Right kidney (tissue), 1 donor: ENCODE data around the gene CMAS.
"Not testable (repeated sequence)": the region's sequence is repeated elsewhere in the genome, so short reads cannot be mapped to it uniquely, and the experiment has no call there.

Source experiments
- DNase-seq: peaks from one replicate; pipeline ENCODE4 v3.0.0-alpha.2; 2016

The CMAS gene

DNA sequence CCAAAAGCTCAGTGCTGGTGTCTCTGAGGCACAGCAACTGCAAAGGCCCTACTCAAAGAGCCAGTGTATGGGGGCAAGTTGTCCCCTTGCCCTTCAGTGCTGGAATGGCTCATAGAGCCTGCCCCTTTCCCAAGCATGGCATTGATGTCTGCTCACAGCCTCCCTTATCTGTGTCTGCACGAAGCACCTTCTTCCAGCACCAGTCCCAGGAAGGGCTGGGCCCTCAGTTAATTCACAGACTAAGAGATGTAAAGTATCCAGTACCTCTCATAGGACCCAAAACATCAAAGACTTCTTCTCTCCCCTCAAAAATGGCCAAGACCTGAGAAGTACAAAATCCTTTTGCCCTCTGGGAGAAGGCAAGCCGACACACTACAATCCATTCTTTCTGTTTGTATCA lies 1.6 kb upstream of the CMAS start:
- DNase-seq, result no peak

DNA sequence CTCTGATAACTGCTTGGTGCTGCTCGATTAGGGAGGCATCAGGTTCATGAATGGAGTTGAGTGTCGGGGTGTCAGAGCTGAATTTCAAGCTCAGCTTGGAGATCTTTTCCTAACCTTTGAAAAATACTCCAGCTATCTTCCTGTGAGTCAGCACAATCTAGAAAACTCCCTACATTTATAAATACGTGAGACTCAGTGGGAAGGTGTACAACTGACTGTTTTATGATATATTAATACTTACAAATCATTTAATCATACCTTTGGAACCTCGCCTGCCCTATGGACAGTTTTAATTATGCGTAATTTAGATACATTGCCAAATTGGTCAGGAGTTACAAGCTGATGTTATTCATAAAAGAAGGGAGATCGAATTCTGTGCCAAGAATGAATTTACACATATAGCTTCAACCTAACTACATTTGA lies 961 bp downstream of the CMAS start:
- no peak for DNase-seq

DNA sequence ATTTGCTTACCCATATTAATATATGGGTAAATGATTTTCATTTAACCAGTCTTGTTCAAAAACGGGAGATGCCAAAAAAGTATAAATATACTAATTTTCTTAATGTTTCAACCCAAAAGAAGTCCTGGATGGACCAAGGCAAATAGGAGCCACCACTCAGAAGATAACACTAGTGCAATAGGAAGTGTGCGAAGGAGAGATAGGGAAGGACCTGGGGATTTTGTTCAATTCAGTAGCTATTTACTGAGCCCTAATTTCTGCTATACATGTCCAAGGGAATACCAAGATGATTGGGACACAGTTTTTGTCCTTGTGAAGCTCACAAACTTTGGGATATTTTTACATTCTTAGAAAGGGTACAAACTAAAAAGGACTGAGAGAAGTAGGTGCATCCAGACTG lies 1.5 kb downstream of the CMAS start:
- DNase-seq, result no peak

DNA sequence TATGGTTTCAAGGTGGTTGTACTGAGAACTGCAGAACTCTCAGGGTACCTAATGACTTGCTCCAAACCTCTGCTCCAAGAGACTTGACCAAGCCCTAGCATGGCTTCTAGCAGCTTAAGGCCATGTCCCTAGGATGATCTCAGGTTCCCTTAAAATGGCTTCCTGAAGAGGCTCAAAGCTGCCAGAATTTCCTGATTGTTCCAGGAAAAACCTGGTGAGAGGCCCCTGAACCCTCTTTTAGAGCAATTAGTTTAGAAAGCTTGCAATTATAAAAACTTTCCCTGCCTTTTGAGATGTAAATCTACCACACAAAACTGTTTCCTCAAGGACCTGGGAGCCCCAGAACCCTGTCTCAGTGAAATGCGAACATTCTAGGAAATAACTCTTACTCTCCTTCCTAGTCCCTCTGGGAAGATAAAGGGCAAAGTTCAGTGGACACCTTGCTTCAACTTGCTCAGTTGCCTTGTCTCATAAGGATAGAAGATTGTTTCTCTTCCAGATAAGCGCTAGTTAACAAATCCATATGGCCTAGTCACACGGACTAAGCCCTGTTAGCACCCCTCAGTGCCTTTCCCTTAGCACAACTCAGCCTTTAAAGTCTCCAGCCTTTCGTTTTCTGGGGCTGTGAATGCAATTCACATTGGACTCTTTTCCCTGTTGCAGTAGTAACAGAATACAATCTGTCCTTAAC lies 2.5 kb downstream of the CMAS start:
- DNase-seq, result no peak

DNA sequence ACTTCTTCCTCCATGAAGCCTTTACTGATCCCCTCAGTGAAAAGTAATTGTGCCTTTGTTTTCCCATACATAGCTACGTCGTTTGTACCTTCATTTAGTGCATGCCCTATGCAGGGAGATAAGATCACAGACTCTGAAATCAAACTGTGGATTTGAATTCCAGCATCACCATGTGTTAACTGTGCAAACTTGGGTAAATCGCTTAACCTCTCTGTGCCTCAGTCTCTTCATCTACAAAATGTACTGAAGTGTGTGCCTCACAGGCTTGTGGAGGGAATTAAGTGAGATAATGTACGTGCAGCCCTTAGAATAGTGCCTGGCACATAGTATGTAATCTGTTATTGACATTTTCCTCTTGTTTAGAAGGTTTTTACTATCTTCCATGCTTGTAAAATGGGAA lies 4.1 kb downstream of the CMAS start:
- DNase-seq, result no peak

DNA sequence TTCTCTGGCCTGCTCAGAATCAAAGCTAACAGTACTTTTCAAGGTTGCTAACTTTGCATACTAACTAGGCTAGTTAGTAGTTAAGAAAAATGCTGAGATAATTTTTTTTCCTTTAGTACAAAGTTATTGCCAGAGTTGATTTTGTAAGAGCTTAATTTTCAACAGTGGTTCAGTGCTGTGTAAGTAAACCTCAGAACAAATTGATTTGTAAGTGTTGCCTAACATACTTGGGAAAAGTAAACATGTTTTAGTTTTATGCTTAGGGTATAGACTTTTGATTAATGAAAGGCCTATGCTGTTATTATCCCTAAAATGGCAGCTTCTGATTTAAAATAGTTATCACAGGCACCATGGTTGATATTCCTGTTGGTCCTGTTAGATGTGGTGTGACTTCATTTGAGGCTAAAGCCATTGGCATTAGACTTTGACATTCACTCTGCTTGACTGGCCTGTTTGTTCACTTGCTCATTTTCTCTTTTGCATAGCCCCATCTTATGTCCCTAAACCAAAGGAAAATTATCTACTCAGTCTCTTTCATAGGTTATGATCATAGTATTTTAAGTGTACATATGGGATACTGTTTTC lies 5.2 kb downstream of the CMAS start:
- no peak for DNase-seq

DNA sequence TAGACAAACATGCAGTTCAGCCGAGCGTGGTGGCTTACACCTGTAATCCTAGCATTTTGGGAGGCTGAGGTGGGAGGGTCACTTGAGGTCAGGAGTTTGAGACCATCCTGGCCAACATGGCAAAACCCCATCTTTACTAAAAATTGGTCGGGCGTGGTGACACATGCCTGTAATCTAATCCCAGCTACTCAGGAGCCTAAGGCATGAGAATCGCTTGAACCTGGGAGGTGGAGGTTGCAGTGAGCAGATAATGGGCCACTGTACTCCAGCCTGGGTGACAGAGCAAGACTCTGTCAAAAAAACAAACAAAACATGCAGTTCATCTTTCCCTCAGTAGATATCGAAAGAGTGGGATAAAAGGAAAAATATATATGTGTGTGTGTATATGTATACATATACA lies 7.0 kb downstream of the CMAS start:
- DNase-seq, result not testable (repeated sequence)

DNA sequence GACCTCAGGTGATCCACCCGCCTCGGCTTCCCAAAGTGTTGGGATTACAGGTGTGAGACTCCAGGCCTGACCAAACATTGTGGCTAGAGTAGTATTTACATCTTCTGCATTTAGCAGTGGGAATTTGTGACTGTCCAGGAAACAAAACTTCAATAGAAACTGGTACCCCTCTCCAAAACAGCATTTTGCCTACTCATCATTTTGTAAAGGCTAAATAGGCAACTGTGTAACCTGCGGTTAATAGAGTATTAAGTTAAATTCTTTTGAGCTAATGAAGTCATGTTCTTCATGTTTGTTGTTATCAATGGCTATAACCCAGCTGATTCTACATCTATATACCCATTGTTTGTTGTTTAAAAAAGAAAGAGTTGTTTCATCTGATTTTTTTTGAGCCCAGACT lies 8.1 kb downstream of the CMAS start:
- no peak for DNase-seq

DNA sequence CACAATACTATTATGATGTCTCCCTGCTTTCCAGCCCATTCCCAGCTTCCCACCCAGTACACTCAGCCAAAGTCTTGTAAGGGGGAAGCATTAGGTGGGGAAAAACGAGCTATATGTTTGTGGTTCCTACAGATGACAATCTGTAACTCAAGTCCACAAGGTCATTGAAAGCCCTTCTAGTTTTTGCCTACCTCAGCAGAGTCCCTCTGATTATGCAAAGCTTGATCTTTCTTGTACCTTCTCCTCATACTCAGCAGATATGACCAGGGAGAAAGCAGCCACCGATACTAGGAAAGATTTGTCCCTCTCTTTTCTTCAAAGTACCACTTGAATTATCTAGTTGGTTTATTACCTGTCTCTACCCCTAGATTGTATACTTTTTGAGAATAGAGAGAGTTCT lies 10.6 kb downstream of the CMAS start:
- no peak for DNase-seq

DNA sequence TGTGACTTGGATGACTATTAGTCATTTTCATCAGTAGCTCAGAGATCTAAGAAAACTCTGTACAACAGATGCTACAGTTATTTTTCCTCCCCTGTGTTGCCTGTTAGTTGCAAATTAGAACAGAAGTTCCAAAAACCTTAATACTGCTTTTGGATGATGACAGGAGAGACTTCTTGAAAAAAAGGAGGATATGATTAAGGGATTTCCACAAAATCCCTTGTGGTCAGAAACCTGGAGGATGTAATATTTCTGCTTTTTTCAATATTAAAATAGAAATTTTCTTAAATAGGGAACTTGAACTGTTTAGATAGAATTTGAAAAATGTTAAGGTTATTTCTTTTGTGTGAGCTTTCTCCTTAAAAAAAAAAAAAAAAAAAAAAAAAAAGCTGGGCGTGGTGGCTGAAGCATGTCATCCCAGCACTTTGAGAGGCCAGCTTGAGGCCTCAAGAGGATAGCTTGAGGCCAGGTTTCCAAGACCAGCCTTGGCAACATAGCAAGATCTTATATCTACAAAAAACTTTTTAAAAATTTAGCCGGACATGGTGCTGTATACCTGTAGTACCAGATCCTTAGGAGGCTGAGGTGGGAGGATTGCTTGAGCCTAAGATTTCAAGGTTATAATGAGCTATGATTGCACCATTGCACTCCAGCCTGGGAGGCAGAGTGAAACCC lies 14.1 kb downstream of the CMAS start:
- DNase-seq, result no peak

DNA sequence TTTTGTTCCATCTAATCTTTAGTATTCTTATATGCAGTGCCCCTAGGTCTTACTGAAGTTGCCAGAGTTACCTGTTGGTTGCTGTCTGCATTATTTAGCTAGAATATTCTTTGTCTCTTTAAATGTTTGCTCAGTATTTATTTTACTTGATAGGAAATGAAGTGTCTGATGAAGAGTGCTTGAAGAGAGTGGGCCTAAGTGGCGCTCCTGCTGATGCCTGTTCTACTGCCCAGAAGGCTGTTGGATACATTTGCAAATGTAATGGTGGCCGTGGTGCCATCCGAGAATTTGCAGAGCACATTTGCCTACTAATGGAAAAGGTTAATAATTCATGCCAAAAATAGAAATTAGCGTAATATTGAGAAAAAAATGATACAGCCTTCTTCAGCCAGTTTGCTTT lies 18.9 kb downstream of the CMAS start:
- no peak for DNase-seq

DNA sequence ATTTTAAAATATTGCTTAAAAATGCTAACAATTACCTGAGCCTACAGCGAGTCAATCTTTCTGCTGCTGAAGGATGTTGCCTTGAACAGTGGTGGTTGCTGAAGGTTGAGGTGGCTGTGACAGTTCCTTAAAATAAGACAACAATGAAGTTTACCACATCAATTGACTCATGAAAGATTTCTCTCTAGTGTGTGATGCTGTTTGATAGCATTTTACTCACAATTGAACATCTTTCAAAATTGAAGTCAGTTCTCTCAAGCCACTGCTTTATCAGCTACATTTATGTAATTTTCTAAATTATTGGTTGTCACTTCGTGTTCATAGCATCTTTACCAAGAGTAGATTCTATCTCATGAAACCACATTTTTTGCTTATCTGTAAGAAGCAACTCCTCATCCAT lies 20.3 kb downstream of the CMAS start:
- DNase-seq, result no peak

DNA sequence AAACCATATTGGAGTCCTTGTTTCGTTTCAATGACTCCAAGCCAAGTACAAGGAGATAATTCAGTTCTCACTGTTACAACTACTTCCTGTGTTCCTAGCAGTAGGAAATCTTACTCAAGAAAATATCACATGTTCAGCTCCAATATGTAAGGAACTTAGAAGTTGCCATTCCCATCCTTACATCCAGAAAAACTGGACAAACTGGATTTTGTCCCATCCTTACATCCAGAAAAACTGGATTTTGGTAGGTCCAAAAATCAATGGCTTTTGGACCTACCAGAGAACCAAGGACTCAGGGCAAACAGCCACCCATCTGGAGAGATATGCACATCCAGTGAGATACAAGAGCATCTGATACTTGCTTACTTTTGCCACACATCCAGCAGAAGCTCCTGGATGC lies 23.8 kb downstream of the CMAS start:
- DNase-seq, result no peak

DNA sequence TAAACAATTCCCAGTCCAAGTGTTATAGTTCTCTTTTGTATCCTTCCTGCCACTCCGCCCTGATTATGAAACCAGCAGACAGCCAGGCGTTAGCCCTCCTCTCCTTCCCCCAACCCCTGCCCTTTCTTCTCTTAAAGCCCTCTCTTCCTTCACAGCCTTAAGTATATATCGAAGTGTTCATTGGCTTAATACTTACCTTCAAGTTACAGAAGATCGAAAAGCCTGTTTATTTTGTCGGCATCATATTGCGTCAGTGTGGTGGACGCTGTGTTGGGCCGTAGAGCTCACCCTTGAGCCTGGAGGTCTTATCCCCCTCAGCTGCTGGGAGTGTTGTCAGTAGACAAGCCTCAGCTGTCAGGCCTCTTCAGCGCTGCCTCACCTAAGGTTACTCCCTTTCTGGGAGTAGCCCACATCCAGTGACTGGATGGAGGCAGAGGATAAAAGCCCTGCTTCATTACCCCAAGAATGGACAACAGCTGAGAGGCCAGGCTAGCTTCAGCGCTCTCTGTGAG lies 36.2 kb downstream of the CMAS start:
- DNase-seq, result peak; percentile 23

DNA sequence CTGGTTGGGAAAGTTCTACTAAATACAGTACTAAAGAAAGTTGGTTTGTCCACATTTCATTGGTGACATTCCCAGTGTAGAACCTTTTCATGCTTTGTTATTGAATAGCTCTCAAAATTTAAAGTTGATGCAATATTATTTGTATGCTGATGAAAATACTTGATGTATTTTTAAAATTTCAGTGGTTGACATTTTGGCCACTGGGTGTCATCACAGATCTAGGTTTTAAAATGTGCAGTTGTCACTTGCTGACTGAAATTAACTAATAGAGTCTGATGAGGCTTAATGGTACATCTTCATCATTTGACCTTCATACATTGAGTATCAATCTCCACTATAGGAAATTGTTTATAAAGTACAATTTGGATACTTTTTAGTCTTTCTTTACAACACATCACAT lies 37.1 kb downstream of the CMAS start:
- DNase-seq, result no peak

DNA sequence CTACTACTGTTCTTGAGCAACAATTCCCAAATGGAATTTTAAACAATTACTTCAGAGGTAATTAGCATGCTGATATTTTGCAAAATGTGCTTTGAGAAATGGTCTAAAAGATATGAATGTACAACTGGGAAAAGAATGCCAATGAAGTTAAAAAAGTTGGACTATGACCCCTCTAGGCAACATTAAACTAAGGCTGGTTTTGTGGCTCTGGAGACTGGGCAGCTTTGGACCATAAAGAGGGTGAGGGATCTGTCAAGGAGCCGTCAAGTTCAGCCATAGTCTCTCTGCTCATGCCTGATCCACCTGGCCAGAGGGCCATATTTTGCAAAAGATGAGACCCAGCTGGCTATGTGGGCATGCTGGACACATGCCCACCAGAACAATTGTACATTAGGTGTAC lies 38.8 kb downstream of the CMAS start:
- no peak for DNase-seq

DNA sequence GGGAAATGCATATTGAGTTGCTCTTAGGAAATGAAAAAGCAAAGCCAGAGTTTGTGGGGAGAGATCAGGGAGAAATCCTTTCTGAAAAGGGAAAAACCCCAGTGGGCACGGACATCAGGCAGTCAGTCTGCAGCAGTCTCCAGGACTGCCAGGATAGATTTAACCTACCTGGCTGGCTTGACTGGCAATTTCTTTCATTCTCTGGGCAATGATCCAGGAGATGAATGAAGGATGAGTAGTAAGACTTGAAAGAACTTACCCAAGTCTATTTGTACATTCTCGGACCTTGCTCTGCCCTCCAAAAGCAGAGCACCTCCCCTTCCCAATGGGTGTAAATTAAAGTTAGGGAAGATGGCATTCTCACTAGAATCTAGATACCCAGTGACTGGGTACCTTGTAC lies 42.9 kb downstream of the CMAS start:
- DNase-seq, result no peak

DNA sequence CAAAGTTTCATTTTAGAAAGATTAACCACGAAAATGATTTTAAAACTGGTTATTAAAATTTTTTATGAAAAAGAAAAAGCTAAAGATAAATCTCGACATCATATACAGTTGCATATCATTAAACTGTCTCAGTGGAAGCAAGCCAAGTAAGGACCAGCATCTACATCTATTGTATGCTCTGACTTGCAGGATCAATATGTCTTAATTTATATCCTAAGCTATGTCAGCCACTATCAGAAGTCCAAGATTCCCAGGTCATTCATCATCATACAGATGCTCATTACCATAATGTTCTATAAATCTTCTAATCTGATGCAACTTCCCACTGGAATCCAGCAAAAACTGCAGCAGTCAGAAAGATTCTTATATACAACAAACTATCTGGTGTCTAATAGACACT lies 43.5 kb downstream of the CMAS start:
- no peak for DNase-seq

DNA sequence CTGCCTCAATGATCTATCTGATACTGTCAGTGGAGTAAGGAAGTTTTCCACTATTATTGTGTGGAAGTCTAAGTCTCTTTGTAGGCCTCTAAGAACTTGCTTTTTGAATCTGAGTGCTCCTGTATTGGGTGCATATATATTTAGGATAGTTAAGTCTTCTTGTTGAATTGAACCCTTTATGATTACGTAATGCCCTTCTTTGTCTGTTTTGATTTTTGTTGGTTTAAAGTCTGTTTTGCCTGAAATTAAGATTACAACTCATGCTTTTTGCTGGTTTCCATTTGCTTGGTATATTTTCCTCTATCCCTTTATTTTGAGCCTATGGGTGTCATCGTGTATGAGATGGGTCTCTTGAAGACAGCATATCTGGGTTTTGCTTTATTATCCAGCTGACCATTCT lies 53.0 kb downstream of the CMAS start:
- not testable (repeated sequence) for DNase-seq

DNA sequence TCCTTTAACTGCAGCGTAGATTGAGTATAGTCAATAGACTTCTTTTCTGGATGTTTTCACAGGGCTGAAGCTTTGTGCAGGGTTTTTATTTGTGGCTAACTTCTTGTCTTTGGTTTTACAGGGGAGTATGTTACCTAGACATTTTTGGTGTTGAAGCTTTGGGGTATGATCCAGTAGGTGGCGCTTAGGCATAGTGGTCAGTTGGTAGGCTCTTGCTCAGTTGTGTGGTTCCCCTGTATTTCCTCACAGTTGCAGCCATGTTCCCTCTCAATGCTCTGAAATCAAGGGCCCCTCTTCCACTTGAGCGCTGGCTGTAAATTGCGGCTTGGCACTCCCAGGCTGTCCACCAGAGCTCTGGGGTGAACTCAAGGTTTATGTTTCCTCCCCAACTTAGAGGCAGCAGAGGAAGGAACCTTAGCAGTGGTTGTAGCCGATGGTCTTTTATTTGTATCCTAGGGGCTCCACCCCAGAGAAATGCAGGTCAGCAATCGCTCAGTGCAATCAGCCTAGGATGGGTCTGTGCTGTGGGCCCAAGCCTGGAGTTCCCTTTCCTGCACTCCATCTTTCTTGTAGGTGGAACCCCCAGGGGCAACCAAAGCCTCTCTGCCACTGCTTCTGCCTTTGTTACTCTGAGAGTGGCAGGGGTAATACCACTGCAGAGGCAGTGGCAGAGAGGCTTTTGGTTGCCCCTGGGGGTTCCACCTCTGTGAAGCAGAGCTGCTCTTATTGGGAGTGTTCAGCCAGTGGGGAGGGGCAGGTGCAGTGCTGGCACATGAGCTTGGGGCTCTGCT lies 55.1 kb downstream of the CMAS start:
- DNase-seq, result no peak

DNA sequence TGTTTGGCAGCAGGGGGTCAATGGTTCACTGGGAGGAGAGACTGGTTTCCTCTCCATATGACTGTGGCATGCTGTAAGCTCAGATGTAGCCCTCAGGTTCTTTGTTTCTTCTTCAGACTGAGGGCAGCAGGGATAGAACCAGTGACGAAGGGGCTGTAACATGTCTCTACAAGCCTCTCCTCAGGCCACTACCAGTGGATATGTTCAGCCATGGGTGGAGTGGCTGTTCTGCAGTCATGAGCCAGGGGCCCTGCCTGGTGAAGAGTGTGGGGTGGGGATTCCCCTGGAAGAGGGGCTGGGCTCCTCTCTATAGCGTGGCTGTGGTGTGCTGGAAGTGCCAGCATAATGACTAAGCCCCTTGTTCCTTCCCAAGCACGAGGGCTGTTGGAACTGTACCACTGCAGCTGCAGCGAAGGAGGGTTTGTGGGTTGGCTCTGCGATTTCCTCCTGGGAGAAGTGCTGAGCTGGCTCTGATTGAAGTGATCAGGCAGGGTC lies 55.8 kb downstream of the CMAS start:
- no peak for DNase-seq

DNA sequence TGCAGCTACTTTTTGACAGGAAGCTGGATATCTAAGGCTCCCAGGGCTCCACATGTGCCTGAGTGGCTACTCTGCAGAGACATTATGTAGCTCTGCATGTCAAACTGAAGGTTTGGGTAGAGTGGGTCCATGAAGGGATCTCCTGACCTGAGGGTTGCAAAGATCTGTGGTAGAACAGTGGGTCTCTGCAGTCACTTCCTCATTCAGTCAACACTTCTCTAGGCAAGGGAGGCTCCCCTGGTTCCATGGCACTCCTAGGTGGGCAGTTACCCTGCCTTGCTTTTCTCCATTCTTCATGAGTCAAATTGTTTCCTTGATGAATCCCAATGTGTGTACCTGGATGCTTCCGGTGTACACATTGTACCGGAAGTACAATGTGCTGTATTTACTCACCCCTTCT lies 57.4 kb downstream of the CMAS start:
- no peak for DNase-seq

DNA sequence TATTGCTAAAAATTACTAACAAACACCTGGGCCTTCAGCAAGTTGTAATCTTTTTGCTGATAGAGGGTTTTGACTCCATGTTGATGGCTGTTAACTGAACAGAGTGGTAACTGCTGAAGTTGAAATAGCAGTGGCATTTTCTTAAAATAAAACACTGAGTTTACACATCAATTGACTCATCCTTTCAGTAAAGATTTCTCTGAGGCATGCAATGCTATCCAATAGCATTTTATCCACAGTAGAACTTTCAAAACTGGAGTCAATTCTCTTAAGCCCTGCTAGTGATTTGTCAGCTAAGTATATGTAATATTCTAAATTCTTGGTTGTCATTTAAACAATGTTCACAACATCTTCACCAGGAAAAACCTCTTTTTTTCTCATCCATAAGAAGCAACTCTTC lies 59.5 kb downstream of the CMAS start:
- no peak for DNase-seq
